ENCODE data around the gene PROX1.

The PROX1 gene, protein sequence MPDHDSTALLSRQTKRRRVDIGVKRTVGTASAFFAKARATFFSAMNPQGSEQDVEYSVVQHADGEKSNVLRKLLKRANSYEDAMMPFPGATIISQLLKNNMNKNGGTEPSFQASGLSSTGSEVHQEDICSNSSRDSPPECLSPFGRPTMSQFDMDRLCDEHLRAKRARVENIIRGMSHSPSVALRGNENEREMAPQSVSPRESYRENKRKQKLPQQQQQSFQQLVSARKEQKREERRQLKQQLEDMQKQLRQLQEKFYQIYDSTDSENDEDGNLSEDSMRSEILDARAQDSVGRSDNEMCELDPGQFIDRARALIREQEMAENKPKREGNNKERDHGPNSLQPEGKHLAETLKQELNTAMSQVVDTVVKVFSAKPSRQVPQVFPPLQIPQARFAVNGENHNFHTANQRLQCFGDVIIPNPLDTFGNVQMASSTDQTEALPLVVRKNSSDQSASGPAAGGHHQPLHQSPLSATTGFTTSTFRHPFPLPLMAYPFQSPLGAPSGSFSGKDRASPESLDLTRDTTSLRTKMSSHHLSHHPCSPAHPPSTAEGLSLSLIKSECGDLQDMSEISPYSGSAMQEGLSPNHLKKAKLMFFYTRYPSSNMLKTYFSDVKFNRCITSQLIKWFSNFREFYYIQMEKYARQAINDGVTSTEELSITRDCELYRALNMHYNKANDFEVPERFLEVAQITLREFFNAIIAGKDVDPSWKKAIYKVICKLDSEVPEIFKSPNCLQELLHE

DNA sequence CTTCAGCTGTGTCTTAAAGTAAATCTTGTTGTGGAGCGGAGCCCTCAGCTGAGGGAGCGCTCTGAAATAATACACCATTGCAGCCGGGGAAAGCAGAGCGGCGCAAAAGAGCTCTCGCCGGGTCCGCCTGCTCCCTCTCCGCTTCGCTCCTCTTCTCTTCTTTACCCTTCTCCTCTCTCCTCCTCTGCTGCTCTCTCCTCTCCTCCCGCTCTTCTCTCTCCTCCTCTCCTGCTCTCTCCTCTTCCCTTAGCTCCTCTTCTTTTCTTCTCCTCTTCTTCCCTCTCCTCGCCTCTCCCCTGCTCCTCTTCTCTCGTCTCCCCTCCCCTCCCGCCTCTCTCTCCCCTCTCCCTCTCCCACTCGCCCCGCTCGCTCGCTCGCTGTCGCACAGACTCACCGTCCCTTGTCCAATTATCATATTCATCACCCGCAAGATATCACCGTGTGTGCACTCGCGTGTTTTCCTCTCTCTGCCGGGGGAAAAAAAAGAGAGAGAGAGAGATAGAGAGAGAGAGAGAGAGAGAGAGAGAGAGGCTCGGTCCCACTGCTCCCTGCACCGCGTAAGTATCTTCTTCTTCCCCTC lies at the start of gene PROX1:
PROX1 (plus strand) TSS at position 47 of the 580 bp plus-strand sequence. CDS start 8,563 bp downstream, outside the sequence.
- peak within 1 kb of the TSS; percentile 79 for H3K4me3 Mint-ChIP-seq
- peaks cover 2% of the 10 kb centered on the region for H3K36me3 Mint-ChIP-seq (ENCODE audit: low read depth)
- no peak for DNase-seq
- peaks cover 34% of the 10 kb centered on the region for H3K4me1 Mint-ChIP-seq
- peaks cover 88% of the 10 kb centered on the region for H3K27me3 Mint-ChIP-seq
- ATAC-seq, result peak; percentile 87
- no peak within 1 kb of the TSS for H3K27ac Mint-ChIP-seq
- H3K9me3 Mint-ChIP-seq, result no peaks in the 10 kb centered on the region

DNA sequence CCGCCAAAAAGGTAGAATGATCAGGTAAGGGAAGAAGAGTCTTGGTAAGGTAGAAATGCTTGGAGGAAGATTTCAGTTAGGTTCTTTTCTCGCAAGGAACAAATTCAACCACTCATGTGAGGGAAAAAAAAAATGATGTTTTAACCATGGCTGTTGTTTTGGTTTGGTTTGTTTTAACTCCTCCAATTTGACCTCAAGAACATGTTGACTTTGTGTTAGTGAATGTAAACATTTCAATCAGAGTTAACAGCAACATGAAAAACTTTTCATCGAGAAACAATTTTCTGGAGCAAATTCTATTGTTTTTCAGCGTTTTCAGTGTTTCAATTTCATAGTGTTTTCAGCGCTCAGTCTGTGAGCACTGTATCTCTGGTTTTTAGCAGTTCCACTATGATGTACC lies 49.0 kb upstream of the PROX1 start:
- H3K4me1 Mint-ChIP-seq, result no peaks in the 10 kb centered on the region
- H3K27me3 Mint-ChIP-seq, result no peaks in the 10 kb centered on the region
- H3K27ac Mint-ChIP-seq, result no peak overlapping the region
- DNase-seq (no peak), ATAC-seq (no peak)
- H3K4me3 Mint-ChIP-seq, result no peak overlapping the region
- no peaks in the 10 kb centered on the region for H3K36me3 Mint-ChIP-seq (ENCODE audit: low read depth)
- H3K9me3 Mint-ChIP-seq, result peaks cover 7% of the 10 kb centered on the region

DNA sequence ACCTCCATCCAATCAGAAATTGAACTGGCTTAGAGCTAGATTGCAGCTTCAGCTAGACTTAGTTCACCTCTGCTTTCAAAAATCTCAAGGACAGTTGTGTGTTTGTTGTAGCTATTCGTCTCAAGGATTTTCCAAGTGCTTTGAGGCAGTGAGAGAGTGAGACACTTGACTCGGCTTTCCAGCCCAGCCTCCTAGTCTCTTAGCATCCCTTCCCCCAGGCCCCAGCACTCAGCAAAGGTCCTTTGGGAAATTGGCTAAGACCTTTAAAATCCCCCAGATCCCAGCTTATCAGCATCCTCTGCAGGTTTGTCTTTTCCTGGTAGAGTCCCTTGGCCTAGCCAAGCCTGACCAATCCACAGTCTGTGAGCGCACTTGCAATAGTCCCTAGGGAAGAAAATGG lies 47.9 kb upstream of the PROX1 start:
- H3K9me3 Mint-ChIP-seq, result peaks cover 7% of the 10 kb centered on the region
- H3K4me1 Mint-ChIP-seq, result no peaks in the 10 kb centered on the region
- no peak for DNase-seq
- no peaks in the 10 kb centered on the region for H3K36me3 Mint-ChIP-seq (ENCODE audit: low read depth)
- H3K27me3 Mint-ChIP-seq, result no peaks in the 10 kb centered on the region
- H3K27ac Mint-ChIP-seq, result no peak overlapping the region
- H3K4me3 Mint-ChIP-seq, result no peak overlapping the region
- ATAC-seq, result no peak

DNA sequence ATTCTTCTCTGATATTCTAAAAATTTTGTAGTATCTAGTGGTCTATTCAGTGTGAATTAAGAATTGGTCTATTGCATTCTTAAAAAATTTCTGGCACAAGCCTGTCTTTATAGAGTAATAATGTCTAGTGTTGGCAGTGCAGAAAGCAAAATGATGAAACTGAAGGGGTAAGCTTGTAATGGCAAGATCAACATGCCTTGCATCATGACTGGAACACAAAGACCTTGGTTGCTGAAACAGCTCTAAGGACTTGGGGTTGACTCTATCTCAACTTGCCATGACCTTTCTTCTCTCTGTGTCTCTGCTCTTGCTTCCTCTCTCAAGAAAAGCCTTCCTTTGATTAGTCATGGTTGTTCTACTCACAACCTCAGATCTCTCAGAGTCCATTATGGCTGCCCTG lies 46.8 kb upstream of the PROX1 start:
- Mint-ChIP-seq H3K27me3 (no peaks in the 10 kb centered on the region), H3K9me3 (peaks cover 5% of the 10 kb centered on the region), H3K36me3 (ENCODE audit: low read depth) (no peaks in the 10 kb centered on the region), H3K27ac (no peak overlapping the region), H3K4me1 (no peaks in the 10 kb centered on the region), H3K4me3 (no peak overlapping the region)
- no peak for ATAC-seq
- no peak for DNase-seq

DNA sequence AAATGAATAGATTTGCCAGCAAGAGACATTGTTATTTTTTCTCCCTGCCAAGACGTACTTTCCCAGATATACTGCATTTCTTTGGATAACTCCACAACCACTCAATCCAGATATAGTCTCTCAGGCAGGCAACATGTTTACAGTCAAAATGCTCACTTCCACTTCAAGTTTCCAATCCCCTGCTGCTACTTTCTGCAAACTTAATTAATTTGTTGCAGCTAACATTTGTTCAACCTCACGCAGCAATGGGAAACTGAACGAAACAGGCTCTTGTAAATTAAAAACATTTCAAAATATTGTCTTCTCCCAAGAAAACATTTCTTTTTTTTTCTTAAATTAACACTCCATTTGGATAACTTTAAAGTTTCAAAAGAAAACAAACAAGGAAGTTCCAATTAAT lies 45.7 kb upstream of the PROX1 start:
- no peaks in the 10 kb centered on the region for H3K36me3 Mint-ChIP-seq (ENCODE audit: low read depth)
- H3K4me1 Mint-ChIP-seq, result no peaks in the 10 kb centered on the region
- H3K27me3 Mint-ChIP-seq, result no peaks in the 10 kb centered on the region
- H3K9me3 Mint-ChIP-seq, result peaks cover 3% of the 10 kb centered on the region
- H3K4me3 Mint-ChIP-seq, result no peak overlapping the region
- DNase-seq (no peak), ATAC-seq (no peak)
- H3K27ac Mint-ChIP-seq, result no peak overlapping the region

DNA sequence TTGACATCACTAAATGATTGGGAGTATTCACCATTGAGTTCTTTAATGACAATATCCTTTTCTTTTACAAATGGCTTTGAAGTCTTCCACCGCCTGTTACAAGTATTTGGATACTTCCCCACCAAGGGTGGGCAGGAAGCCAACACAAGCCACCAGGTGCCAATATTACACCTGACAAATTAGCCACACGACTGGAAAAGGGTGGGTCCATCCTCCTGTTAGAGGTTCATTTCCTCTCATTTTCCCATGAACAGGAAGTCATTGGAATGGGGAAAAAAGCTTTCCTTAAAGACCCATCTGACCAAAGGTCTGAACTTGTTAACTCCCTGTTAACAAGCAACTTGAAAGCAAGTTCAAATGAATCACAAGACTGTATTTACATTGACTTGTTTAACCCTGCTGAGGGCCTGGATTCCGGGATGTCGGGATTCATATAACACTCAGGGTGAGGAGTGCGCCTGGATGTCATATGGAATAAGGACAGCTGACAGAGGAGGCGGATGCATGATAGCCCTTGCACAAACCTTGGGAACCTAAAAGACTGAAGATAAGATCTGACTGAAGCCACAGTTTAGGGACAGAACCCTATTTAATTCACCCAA lies 40.5 kb upstream of the PROX1 start:
- H3K4me1 Mint-ChIP-seq, result no peaks in the 10 kb centered on the region
- DNase-seq (no peak), ATAC-seq (no peak)

DNA sequence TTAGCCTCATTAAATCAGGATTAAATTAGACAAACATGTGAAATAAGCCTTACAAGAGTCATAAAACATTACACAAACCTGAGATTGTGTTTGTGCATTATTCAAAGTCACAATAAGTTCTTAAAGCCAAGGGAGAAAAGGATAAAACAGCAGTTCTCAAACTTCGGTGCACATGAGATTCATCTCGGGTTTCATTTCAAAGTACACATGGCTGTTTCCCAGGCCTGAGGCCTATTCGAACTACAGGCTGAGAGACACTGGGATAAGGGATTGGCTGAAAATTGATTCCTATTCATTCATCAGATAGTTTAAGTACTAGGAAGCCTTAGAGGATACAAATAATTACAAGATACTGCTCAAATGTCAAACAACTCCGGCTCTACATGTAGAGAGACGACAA lies 35.9 kb upstream of the PROX1 start:
- Mint-ChIP-seq H3K9me3 (no peaks in the 10 kb centered on the region), H3K27ac (no peak overlapping the region), H3K27me3 (peaks cover 5% of the 10 kb centered on the region), H3K36me3 (ENCODE audit: low read depth) (no peaks in the 10 kb centered on the region), H3K4me1 (no peaks in the 10 kb centered on the region), H3K4me3 (no peak overlapping the region)
- DNase-seq, result no peak
- no peak for ATAC-seq

More for the DNA sequence above, 40.5 kb upstream of the PROX1 start:
- Mint-ChIP-seq H3K27me3 (peaks cover 2% of the 10 kb centered on the region), H3K4me3 (no peak overlapping the region), H3K27ac (no peak overlapping the region), H3K9me3 (peaks cover 3% of the 10 kb centered on the region), H3K36me3 (ENCODE audit: low read depth) (no peaks in the 10 kb centered on the region)

DNA sequence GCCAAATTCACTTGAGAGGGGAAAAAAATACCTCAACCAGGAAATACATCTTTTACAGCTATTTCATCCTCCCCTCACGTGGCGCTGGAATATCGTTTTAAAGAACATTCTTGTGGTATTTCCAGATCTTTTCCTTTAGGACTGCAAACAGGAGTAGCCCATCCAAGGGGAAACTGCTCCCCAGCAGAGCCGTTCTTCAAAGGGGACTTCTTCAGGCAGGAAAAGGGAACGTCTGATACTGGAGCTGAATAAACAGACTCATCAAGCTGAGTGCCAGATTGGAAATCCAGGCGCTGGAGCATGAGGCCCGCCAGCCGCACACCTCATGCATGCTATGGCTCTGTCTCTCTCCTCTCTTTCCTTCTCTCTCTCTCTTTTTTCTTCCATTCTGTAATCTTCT lies 34.0 kb upstream of the PROX1 start:
- no peaks in the 10 kb centered on the region for H3K9me3 Mint-ChIP-seq
- no peaks in the 10 kb centered on the region for H3K4me1 Mint-ChIP-seq
- peaks cover 5% of the 10 kb centered on the region for H3K27me3 Mint-ChIP-seq
- no peaks in the 10 kb centered on the region for H3K36me3 Mint-ChIP-seq (ENCODE audit: low read depth)
- DNase-seq (no peak), ATAC-seq (no peak)
- no peak overlapping the region for H3K4me3 Mint-ChIP-seq
- H3K27ac Mint-ChIP-seq, result no peak overlapping the region

DNA sequence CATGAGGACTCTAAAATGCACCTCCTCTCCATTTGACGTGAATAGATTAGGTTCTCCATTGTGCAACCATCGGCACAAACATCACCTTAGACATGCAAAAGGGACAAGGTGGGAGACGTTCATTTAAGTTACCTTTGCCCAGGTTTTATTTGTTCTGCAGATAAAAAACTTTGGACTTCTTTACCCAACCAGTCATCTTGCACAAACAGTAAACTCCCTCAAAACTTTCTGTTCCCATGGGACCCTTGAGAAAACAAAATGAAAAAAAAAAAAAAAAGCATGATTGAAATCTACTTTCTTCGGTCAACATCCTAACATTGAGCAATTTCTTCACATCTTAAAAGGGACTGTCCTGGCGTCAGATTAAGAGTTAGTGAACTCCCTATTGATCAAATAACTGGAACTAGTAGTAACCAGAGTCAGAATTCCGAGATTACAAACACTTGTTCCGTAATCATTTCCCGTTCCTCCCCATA lies 31.4 kb upstream of the PROX1 start:
- no peak for DNase-seq
- Mint-ChIP-seq H3K4me1 (no peaks in the 10 kb centered on the region), H3K27ac (no peak overlapping the region), H3K9me3 (no peaks in the 10 kb centered on the region), H3K4me3 (no peak overlapping the region), H3K27me3 (peaks cover 3% of the 10 kb centered on the region), H3K36me3 (ENCODE audit: low read depth) (no peaks in the 10 kb centered on the region)
- no peak for ATAC-seq

DNA sequence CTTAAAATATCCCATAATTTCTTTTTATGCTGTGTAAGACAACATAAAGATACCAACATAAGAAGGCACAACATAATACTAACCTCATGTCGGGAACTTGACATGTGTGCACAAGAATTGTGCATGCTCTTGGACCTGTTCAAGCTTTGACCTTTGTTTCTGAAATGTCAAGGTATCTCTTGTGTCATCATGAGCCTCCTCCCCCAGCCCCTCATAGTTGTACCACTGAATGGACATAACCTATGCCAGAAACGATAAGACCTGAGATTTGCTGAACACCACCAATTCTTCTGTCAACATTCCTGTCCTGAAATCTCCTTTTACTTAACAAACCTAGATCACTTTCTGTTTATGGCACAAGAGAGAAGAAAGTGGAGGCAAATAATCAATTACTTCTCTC lies 29.4 kb upstream of the PROX1 start:
- H3K27ac Mint-ChIP-seq, result no peak overlapping the region
- peaks cover 4% of the 10 kb centered on the region for H3K9me3 Mint-ChIP-seq
- DNase-seq (no peak), ATAC-seq (no peak)
- no peaks in the 10 kb centered on the region for H3K4me1 Mint-ChIP-seq
- H3K27me3 Mint-ChIP-seq, result peaks cover 3% of the 10 kb centered on the region
- no peak overlapping the region for H3K4me3 Mint-ChIP-seq
- H3K36me3 Mint-ChIP-seq (ENCODE audit: low read depth), result no peaks in the 10 kb centered on the region

DNA sequence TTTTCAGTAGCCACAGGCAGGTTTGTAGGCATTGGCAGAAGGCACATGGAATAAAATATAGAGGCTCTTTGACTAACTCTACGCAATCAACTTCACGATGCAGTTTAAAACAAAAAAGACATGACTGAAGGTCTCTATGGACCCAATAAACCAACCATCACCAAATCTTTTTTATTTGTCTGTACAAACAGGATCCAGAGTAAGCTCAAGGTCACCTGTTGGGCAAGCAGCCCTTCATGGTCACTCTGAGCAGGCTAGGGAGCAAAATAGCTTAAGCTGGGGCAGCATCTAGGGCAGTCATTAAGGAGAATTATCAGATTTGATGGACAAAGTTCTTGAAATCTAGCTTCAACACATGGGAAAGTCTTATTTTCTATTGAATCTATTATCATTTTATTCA lies 26.8 kb upstream of the PROX1 start:
- no peak for DNase-seq
- no peak overlapping the region for H3K27ac Mint-ChIP-seq
- H3K4me3 Mint-ChIP-seq, result no peak overlapping the region
- ATAC-seq, result no peak
- no peaks in the 10 kb centered on the region for H3K36me3 Mint-ChIP-seq (ENCODE audit: low read depth)
- peaks cover 4% of the 10 kb centered on the region for H3K9me3 Mint-ChIP-seq
- no peaks in the 10 kb centered on the region for H3K4me1 Mint-ChIP-seq
- H3K27me3 Mint-ChIP-seq, result no peaks in the 10 kb centered on the region

DNA sequence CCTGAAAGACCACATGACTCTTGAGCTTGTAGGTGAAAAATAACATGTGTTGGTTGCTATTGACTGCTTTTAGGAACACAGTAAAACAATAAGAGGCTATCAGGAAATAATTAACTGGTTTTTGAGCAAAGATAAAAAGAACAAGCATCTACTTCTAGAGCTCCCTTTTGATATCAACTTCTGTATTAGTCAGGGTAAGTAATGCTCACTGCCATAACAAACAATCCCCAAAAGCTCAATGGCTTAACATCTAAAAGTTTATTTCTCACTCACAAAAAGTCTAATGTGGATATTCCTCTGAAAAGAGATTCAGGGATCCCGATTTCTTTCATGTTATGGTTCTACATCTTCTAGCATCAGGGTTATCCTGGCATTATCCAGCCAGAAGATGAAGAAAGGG lies 25.3 kb upstream of the PROX1 start:
- H3K4me3 Mint-ChIP-seq, result no peak overlapping the region
- H3K27me3 Mint-ChIP-seq, result no peaks in the 10 kb centered on the region
- H3K27ac Mint-ChIP-seq, result no peak overlapping the region
- no peak for ATAC-seq
- no peaks in the 10 kb centered on the region for H3K36me3 Mint-ChIP-seq (ENCODE audit: low read depth)
- no peaks in the 10 kb centered on the region for H3K4me1 Mint-ChIP-seq
- H3K9me3 Mint-ChIP-seq, result peaks cover 4% of the 10 kb centered on the region
- DNase-seq, result no peak

DNA sequence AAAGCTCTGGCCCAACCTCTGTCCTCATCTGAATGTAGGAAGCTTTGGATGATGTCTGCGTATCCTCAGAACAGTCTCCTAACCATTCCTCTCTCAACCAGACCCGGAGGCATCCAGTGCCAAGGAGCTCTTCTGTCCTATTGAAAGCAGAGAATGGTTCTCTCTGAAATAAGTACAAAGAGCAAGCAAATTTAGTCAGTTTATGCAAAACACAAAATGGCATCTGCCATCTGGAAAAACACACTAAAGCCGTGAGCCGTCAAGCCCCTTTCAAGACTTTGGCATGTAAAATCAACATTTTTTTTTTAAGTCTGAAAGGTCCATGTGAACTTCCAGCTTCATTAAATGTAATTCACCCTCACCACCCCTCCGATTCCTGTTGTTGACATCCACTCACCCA lies 21.7 kb upstream of the PROX1 start:
- Mint-ChIP-seq H3K27ac (no peak overlapping the region), H3K4me3 (no peak overlapping the region), H3K9me3 (peaks cover 4% of the 10 kb centered on the region), H3K36me3 (ENCODE audit: low read depth) (no peaks in the 10 kb centered on the region), H3K4me1 (no peaks in the 10 kb centered on the region), H3K27me3 (peaks cover 2% of the 10 kb centered on the region)
- no peak for ATAC-seq
- DNase-seq, result no peak

DNA sequence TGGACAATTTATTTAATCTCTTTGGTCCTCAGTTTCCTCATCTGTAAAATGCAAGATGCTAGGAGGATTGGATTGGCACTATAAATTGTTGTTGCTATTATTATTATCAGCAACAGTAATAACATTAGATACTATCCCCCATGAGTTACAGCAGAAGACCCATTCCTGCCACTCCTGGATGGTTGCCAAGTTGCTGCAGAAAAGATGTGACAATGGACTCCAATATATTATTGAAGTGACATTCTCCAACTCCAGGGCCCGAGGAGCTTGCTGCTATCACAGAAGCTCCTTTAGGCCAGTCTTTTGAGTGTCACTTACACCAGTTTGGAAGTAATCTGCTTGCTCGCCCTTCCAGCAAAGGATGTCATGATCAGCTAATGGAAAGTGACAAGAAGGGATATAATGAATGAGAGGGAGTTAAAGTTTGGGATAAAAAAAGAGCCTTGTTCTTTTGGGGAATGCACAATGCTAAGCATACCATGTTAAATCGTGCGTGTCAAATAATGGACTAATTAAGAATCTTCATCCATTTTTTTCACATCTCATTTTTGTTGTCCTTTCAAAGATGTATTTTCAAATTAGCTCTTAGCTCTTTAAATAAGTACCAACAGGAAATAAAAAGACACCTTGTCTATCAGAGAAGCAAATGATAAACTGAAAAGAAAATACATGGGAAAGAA lies 19.5 kb upstream of the PROX1 start:
- Mint-ChIP-seq H3K9me3 (no peaks in the 10 kb centered on the region), H3K27ac (no peak overlapping the region), H3K4me3 (no peak overlapping the region), H3K27me3 (peaks cover 2% of the 10 kb centered on the region), H3K4me1 (no peaks in the 10 kb centered on the region), H3K36me3 (ENCODE audit: low read depth) (no peaks in the 10 kb centered on the region)
- ATAC-seq (no peak), DNase-seq (no peak)
